Keratinocyte (primary cell): ENCODE measurements around the gene STK32C.

Experiments used
- CTCF ChIP-seq, 3 experiments: IDR thresholded peaks in 1 of 3; conservative IDR thresholded peaks in 1 of 3; optimal IDR thresholded peaks in 1 of 3; 2 replicates in 2 of 3; 3 replicates in 1 of 3; pipeline versions ENCODE3 to v1.5.1; 2011; ENCODE audit warnings: low read length in 3 of 3, mild to moderate bottlenecking in 3 of 3, moderate library complexity in 2 of 3, control low read depth in 1 of 3, inconsistent platforms in 1 of 3; ENCODE audit not compliant: insufficient read depth in 2 of 3; ENCODE audit errors: extremely low read depth in 1 of 3
- EZH2 ChIP-seq: IDR thresholded peaks from one replicate; pipeline ENCODE4 v1.6.1; 2012; ENCODE audit warnings: inconsistent platforms, mild to moderate bottlenecking, low read length, moderate library complexity

GRCh38 chr10:132350946-132351345 is 43.2 kb upstream of the STK32C start:
- TF ChIP-seq CTCF (optimal IDR thresholded peaks at IDR 0.05 in 1 of 3, IDR thresholded peaks at IDR 0.05 in 1 of 3, conservative IDR thresholded peaks at IDR 0.05 in 1 of 3; ENCODE audit: extremely low read depth in 1 of 3, insufficient read depth in 2 of 3, low read length in 3 of 3) (no peak), EZH2 (no peak)
